CD8-positive, alpha-beta memory T cell (primary cell): ENCODE measurements around the gene PTF1A. TPM values are rescaled to one million over a fixed set of nuclear protein-coding genes. Genes with fewer than 3 reads are reported as not detected.

ENCODE experiments used
- CTCF ChIA-PET: fragments of 350-600 bp; sonication (Branson Sonifier 250); formaldehyde crosslinking; loops from one replicate; lab custom pipeline; 2021; ENCODE audit warnings: antibody characterized with exemption; lab: Charles Lee
- POLR2A ChIA-PET: fragments of 350-600 bp; sonication (Branson Sonifier 250); formaldehyde crosslinking; loops from one replicate; lab custom pipeline; 2021; ENCODE audit warnings: antibody characterized with exemption; lab: Charles Lee
- DNase-seq, 5 donors: peaks; one replicate each; pipeline versions ENCODE4 v3.0.0 to v3.0.0-alpha.2; 2020 to 2022; ENCODE audit warnings: mixed read lengths in 1 of 5
- H3K27ac ChIP-seq: one replicate; pipeline ENCODE4 v1.7.0; 2013; ENCODE audit warnings: low read depth, mild to moderate bottlenecking, low read length, moderate library complexity
- H3K27me3 ChIP-seq: 2 replicates; pipeline ENCODE4 v1.7.0; 2013; ENCODE audit warnings: low read length, mild to moderate bottlenecking; ENCODE audit not compliant: insufficient read depth, poor library complexity, severe bottlenecking
- H3K36me3 ChIP-seq: 2 replicates; pipeline ENCODE4 v1.7.0; 2013; ENCODE audit warnings: mild to moderate bottlenecking, low read length, moderate library complexity; ENCODE audit not compliant: insufficient read depth
- H3K4me1 ChIP-seq: 2 replicates; pipeline ENCODE4 v1.7.0; 2013; ENCODE audit warnings: mild to moderate bottlenecking, low read length, moderate library complexity; ENCODE audit not compliant: insufficient read depth
- H3K4me3 ChIP-seq: 2 replicates; pipeline ENCODE4 v1.7.0; 2013; ENCODE audit warnings: mild to moderate bottlenecking, low read length
- H3K9me3 ChIP-seq: 2 replicates; pipeline ENCODE4 v1.7.0; 2013; ENCODE audit warnings: mild to moderate bottlenecking, low read length
- H3K27ac Mint-ChIP-seq, 8 donors: one replicate each; pipeline ENCODE4 v1.8.0; 2020 to 2021; ENCODE audit warnings: mixed read lengths in 8 of 8, mild to moderate bottlenecking in 6 of 8, inconsistent platforms in 3 of 8, moderate library complexity in 3 of 8
- H3K27me3 Mint-ChIP-seq, 2 donors: one replicate each; pipeline ENCODE4 v1.8.0; 2020 to 2021; ENCODE audit warnings: mixed read lengths in 2 of 2, mild to moderate bottlenecking in 1 of 2, moderate library complexity in 1 of 2
- H3K36me3 Mint-ChIP-seq, 3 donors: one replicate each; pipeline ENCODE4 v1.8.0; 2020 to 2021; ENCODE audit warnings: mixed read lengths in 3 of 3, inconsistent platforms in 1 of 3, mild to moderate bottlenecking in 1 of 3
- H3K4me1 Mint-ChIP-seq, 3 donors: one replicate each; pipeline ENCODE4 v1.8.0; 2020 to 2021; ENCODE audit warnings: mixed read lengths in 3 of 3, inconsistent platforms in 1 of 3, mild to moderate bottlenecking in 1 of 3
- H3K4me3 Mint-ChIP-seq, 7 donors: one replicate each; pipeline ENCODE4 v1.8.0; 2020 to 2021; ENCODE audit warnings: mixed read lengths in 7 of 7, mild to moderate bottlenecking in 6 of 7, moderate library complexity in 4 of 7, inconsistent platforms in 2 of 7
- H3K9me3 Mint-ChIP-seq, 5 donors: one replicate each; pipeline ENCODE4 v1.8.0; 2020 to 2022; ENCODE audit warnings: mixed read lengths in 5 of 5, mild to moderate bottlenecking in 3 of 5, moderate library complexity in 2 of 5, inconsistent platforms in 1 of 5
- polyA plus RNA-seq: library from polyadenylated mRNA; unstranded; fragments of 300-500 nt; fragmentation: Illumina TruSeq; gene quantifications from one replicate; pipeline ENCODE4 v1.2.3, GENCODE V29; 2021
- total RNA-seq, 2 experiments: library from RNA; stranded (reverse); gene quantifications; one replicate each; pipeline ENCODE4 v1.2.3, GENCODE V29; 2021

PTF1A gene
- not detected for total RNA-seq
- polyA plus RNA-seq, result not detected

GRCh38 chr10:23191764-23192711 lies at the start of gene PTF1A:
Gene PTF1A, plus strand, starts transcription at chr10:23192312. Its CDS starts 219 bp downstream, at chr10:23192531.
- H3K4me1 ChIP-seq, result no peaks in the 10 kb centered on the region
- Mint-ChIP-seq H3K36me3 (no peaks in the 10 kb centered on the region), H3K4me3 (no peak within 1 kb of the TSS), H3K4me1 (peaks cover 2 to 6% (median 4%) of the 10 kb centered on the region in 3 donors), H3K27me3 (peaks cover 38 to 66% of the 10 kb centered on the region in 2 donors), H3K9me3 (peaks cover 0 to 2% (median 0%) of the 10 kb centered on the region in 5 donors), H3K27ac (no peak within 1 kb of the TSS)
- no peaks in the 10 kb centered on the region for H3K9me3 ChIP-seq
- H3K27ac ChIP-seq, result no peak within 1 kb of the TSS
- H3K27me3 ChIP-seq, result peaks cover 20% of the 10 kb centered on the region
- H3K36me3 ChIP-seq, result no peaks in the 10 kb centered on the region
- POLR2A ChIA-PET, result no interaction called here
- H3K4me3 ChIP-seq, result no peak within 1 kb of the TSS
- no peak for DNase-seq
- CTCF ChIA-PET, result no interaction called here

GRCh38 chr10:23146258-23146657 lies 45.9 kb upstream of the PTF1A start:
- no peaks in the 10 kb centered on the region for H3K27me3 ChIP-seq
- H3K36me3 ChIP-seq, result no peaks in the 10 kb centered on the region
- H3K4me3 ChIP-seq, result no peak overlapping the region
- H3K4me1 Mint-ChIP-seq, result no peaks in the 10 kb centered on the region
- no peak overlapping the region for H3K4me3 Mint-ChIP-seq
- peaks cover 0 to 2% (median 0%) of the 10 kb centered on the region in 5 donors for H3K9me3 Mint-ChIP-seq
- DNase-seq, result no peak
- no peaks in the 10 kb centered on the region for H3K36me3 Mint-ChIP-seq
- no peaks in the 10 kb centered on the region for H3K9me3 ChIP-seq
- H3K4me1 ChIP-seq, result no peaks in the 10 kb centered on the region
- H3K27me3 Mint-ChIP-seq, result peaks cover 8 to 13% of the 10 kb centered on the region in 2 donors
- ChIA-PET POLR2A (no interaction called here), CTCF (interaction anchor here (1.9 kb wide), 1 partner anchor 12 kb away, joined by 5 read pairs; no protein-coding TSS in a partner anchor)
- no peak overlapping the region for H3K27ac Mint-ChIP-seq
- H3K27ac ChIP-seq, result no peak overlapping the region

- ChIA-PET CTCF (interaction anchor here (1.9 kb wide), 1 partner anchor 11 kb away, joined by 5 read pairs; no protein-coding TSS in a partner anchor), POLR2A (no interaction called here)
- Mint-ChIP-seq H3K27ac (no peak overlapping the region), H3K27me3 (peaks cover 11 to 16% of the 10 kb centered on the region in 2 donors), H3K4me3 (no peak overlapping the region), H3K9me3 (no peaks in the 10 kb centered on the region), H3K36me3 (no peaks in the 10 kb centered on the region), H3K4me1 (no peaks in the 10 kb centered on the region)
- Histone ChIP-seq H3K27me3 (no peaks in the 10 kb centered on the region), H3K4me1 (no peaks in the 10 kb centered on the region), H3K36me3 (no peaks in the 10 kb centered on the region), H3K9me3 (no peaks in the 10 kb centered on the region), H3K27ac (no peak overlapping the region), H3K4me3 (no peak overlapping the region)
- no peak for DNase-seq
These were observed 45.1 kb upstream of the PTF1A start for GRCh38 chr10:23147035-23147434.

- no peak for DNase-seq
- Histone ChIP-seq H3K4me3 (no peak overlapping the region), H3K4me1 (no peaks in the 10 kb centered on the region), H3K36me3 (no peaks in the 10 kb centered on the region), H3K27me3 (no peaks in the 10 kb centered on the region), H3K27ac (no peak overlapping the region), H3K9me3 (no peaks in the 10 kb centered on the region)
- H3K4me3 Mint-ChIP-seq, result no peak overlapping the region
- no peaks in the 10 kb centered on the region for H3K9me3 Mint-ChIP-seq
- H3K27me3 Mint-ChIP-seq, result peaks cover 11 to 16% of the 10 kb centered on the region in 2 donors
- CTCF ChIA-PET, result no interaction called here
- H3K4me1 Mint-ChIP-seq, result no peaks in the 10 kb centered on the region
- POLR2A ChIA-PET, result no interaction called here
- H3K27ac Mint-ChIP-seq, result no peak overlapping the region
- no peaks in the 10 kb centered on the region for H3K36me3 Mint-ChIP-seq
These were observed 43.9 kb upstream of the PTF1A start for GRCh38 chr10:23148214-23148613.

- Histone ChIP-seq H3K27me3 (no peaks in the 10 kb centered on the region), H3K9me3 (no peaks in the 10 kb centered on the region), H3K36me3 (no peaks in the 10 kb centered on the region), H3K4me1 (no peaks in the 10 kb centered on the region), H3K27ac (no peak overlapping the region), H3K4me3 (no peak overlapping the region)
- POLR2A ChIA-PET, result no interaction called here
- H3K27ac Mint-ChIP-seq, result no peak overlapping the region
- no peaks in the 10 kb centered on the region for H3K4me1 Mint-ChIP-seq
- CTCF ChIA-PET, result no interaction called here
- H3K27me3 Mint-ChIP-seq, result peaks cover 11 to 21% of the 10 kb centered on the region in 2 donors
- DNase-seq, result no peak
- no peaks in the 10 kb centered on the region for H3K36me3 Mint-ChIP-seq
- H3K4me3 Mint-ChIP-seq, result no peak overlapping the region
- H3K9me3 Mint-ChIP-seq, result peaks cover 0 to 3% (median 0%) of the 10 kb centered on the region in 5 donors
These were observed 42.0 kb upstream of the PTF1A start for GRCh38 chr10:23150091-23150490.

- CTCF ChIA-PET, result no interaction called here
- Mint-ChIP-seq H3K4me1 (no peaks in the 10 kb centered on the region), H3K36me3 (no peaks in the 10 kb centered on the region), H3K9me3 (peaks cover 0 to 3% (median 0%) of the 10 kb centered on the region in 5 donors), H3K27ac (no peak overlapping the region), H3K4me3 (no peak overlapping the region), H3K27me3 (peaks cover 11 to 21% of the 10 kb centered on the region in 2 donors)
- no peaks in the 10 kb centered on the region for H3K27me3 ChIP-seq
- no peak overlapping the region for H3K27ac ChIP-seq
- H3K9me3 ChIP-seq, result no peaks in the 10 kb centered on the region
- no peaks in the 10 kb centered on the region for H3K4me1 ChIP-seq
- no peaks in the 10 kb centered on the region for H3K36me3 ChIP-seq
- no peak overlapping the region for H3K4me3 ChIP-seq
- POLR2A ChIA-PET, result no interaction called here
- DNase-seq, result no peak
These were observed 41.5 kb upstream of the PTF1A start for GRCh38 chr10:23150610-23151009.

- no peaks in the 10 kb centered on the region for H3K4me1 Mint-ChIP-seq
- H3K9me3 ChIP-seq, result no peaks in the 10 kb centered on the region
- CTCF ChIA-PET, result no interaction called here
These were observed 41.0 kb upstream of the PTF1A start for GRCh38 chr10:23151071-23151470.

GRCh38 chr10:23155169-23155568 lies 36.9 kb upstream of the PTF1A start:
- no peaks in the 10 kb centered on the region for H3K36me3 Mint-ChIP-seq
- H3K9me3 Mint-ChIP-seq, result peaks cover 0 to 5% (median 0%) of the 10 kb centered on the region in 5 donors
- POLR2A ChIA-PET, result no interaction called here
- H3K4me3 Mint-ChIP-seq, result no peak overlapping the region
- H3K4me1 ChIP-seq, result no peaks in the 10 kb centered on the region
- H3K27ac Mint-ChIP-seq, result no peak overlapping the region
- no peak for DNase-seq
- no peak overlapping the region for H3K27ac ChIP-seq
- no peaks in the 10 kb centered on the region for H3K36me3 ChIP-seq
- no peaks in the 10 kb centered on the region for H3K4me1 Mint-ChIP-seq
- H3K27me3 Mint-ChIP-seq, result peaks cover 16 to 48% of the 10 kb centered on the region in 2 donors
- no peak overlapping the region for H3K4me3 ChIP-seq
- no peaks in the 10 kb centered on the region for H3K9me3 ChIP-seq
- CTCF ChIA-PET, result no interaction called here
- H3K27me3 ChIP-seq, result no peaks in the 10 kb centered on the region

More at GRCh38 chr10:23151071-23151470, 41.0 kb upstream of the PTF1A start:
- Histone ChIP-seq H3K4me1 (no peaks in the 10 kb centered on the region), H3K4me3 (no peak overlapping the region), H3K36me3 (no peaks in the 10 kb centered on the region), H3K27me3 (no peaks in the 10 kb centered on the region), H3K27ac (no peak overlapping the region)
- peaks cover 0 to 5% (median 0%) of the 10 kb centered on the region in 5 donors for H3K9me3 Mint-ChIP-seq
- H3K27me3 Mint-ChIP-seq, result peaks cover 11 to 25% of the 10 kb centered on the region in 2 donors
- no peak for DNase-seq
- no peaks in the 10 kb centered on the region for H3K36me3 Mint-ChIP-seq
- POLR2A ChIA-PET, result no interaction called here
- H3K4me3 Mint-ChIP-seq, result no peak overlapping the region
- no peak overlapping the region for H3K27ac Mint-ChIP-seq
